ENCODE measurements around the gene ATP8B4.

ATP8B4 gene

DNA sequence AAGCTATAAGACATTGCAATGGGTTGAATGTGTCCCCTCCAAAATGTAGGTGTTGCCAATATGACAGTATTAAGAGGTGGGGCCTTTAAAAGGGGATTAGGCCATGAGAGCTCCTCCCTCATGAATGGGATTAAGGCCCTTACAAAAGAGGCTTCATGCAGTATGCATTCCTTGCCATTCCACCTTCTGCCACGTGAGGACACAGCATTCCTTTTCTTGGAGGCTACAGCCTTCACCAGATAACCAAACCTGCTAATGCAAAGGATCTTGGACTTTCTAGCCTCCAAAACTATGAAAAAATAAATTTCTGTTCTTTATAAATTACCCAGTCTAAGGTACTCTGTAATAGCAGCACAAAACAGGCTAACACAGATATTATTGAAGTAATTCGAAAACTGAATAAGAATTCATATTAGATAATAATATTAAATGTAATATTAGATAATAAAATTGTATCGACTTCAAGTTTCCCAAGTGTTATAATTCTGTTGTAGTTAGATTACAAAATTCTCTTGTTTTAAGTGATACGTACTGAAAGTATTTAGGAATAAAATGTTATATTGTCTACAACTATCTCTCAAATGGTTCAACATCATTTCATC is 29.4 kb upstream of the ATP8B4 start:
- Histone ChIP-seq H3K27ac (ENCODE audit: low read depth, low read length) (no peak overlapping the region), H3K79me1 (ENCODE audit: low read length) (peaks cover 2% of the 10 kb centered on the region), H4K91ac (ENCODE audit: low read depth, low read length) (no peak overlapping the region), H3K36me3 (ENCODE audit: control insufficient read depth in 1 of 2, insufficient read depth in 2 of 2, low read length in 2 of 2) (no peaks in the 10 kb centered on the region), H3K23ac (ENCODE audit: low read length) (no peak overlapping the region), H3K27me3 (ENCODE audit: insufficient read depth, low read length) (no peaks in the 10 kb centered on the region), H3K4me1 (ENCODE audit: control insufficient read depth in 1 of 2, insufficient read depth in 2 of 2, low read length in 2 of 2) (no peaks in the 10 kb centered on the region), H3K4ac (ENCODE audit: low read depth, low read length) (no peak overlapping the region), H3K79me2 (ENCODE audit: control insufficient read depth, insufficient read depth, low read length, poor library complexity) (no peaks in the 10 kb centered on the region), H2AK5ac (ENCODE audit: low read length) (no peak overlapping the region), H2BK120ac (ENCODE audit: insufficient read depth, low read length, poor library complexity) (no peak overlapping the region), H3K18ac (ENCODE audit: low read length) (no peak overlapping the region), H3K4me3 (ENCODE audit: low read depth, low read length) (no peak overlapping the region), H2BK12ac (ENCODE audit: low read length) (no peak overlapping the region), H4K8ac (ENCODE audit: low read depth, low read length) (no peak overlapping the region), H2AFZ (ENCODE audit: insufficient read depth, low read length, poor library complexity) (no peak overlapping the region), H3K14ac (ENCODE audit: low read length) (no peak overlapping the region), H3K4me2 (ENCODE audit: low read length) (no peak overlapping the region), H3K9ac (ENCODE audit: low read length) (no peak overlapping the region), H3K9me3 (ENCODE audit: insufficient read depth, low read depth, low read length) (no peaks in the 10 kb centered on the region), H4K12ac (ENCODE audit: low read depth, low read length) (no peak overlapping the region), H2BK5ac (ENCODE audit: low read depth, low read length, poor library complexity) (no peak overlapping the region)
- peak; percentile 9 to 63 for DNase-seq
- no CpG with 5 or more reads among the region's 4 CpGs for WGBS (ENCODE audit: extremely low coverage, insufficient coverage, insufficient read length)

DNA sequence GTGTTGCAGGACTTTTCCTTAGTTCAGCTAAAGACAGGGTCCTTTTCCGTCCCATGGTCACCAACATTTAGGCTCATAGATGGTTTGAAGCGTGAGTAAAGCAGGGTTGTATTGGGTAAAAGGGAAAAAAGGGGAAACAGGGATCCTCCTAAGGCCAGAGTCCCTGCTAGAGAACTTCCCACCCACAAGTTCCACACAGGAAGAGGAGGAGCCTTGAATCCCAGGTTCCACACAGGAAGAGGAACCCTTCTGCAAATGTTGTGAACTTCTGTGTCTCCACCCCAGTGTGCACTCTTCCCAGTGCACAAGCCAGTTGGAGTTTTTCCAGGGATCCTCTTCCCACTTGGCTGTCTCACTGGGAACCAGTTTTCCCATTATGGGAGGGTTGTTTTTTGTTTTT is 27.6 kb upstream of the ATP8B4 start:
- no peaks in the 10 kb centered on the region for H3K9me3 ChIP-seq (ENCODE audit: insufficient read depth, low read depth, low read length)
- no peak overlapping the region for H3K23ac ChIP-seq (ENCODE audit: low read length)
- H3K14ac ChIP-seq (ENCODE audit: low read length): no peak overlapping the region
- no peak overlapping the region for H2BK5ac ChIP-seq (ENCODE audit: low read depth, low read length, poor library complexity)
- H3K27me3 ChIP-seq (ENCODE audit: insufficient read depth, low read length): no peaks in the 10 kb centered on the region
- no peak overlapping the region for H2BK12ac ChIP-seq (ENCODE audit: low read length)
- H2AK5ac ChIP-seq (ENCODE audit: low read length): no peak overlapping the region
- no peak for DNase-seq
- H4K91ac ChIP-seq (ENCODE audit: low read depth, low read length): no peak overlapping the region
- WGBS (ENCODE audit: extremely low coverage, insufficient coverage, insufficient read length): no CpG with 5 or more reads among the region's 2 CpGs
- H3K27ac ChIP-seq (ENCODE audit: low read depth, low read length): no peak overlapping the region
- H3K79me1 ChIP-seq (ENCODE audit: low read length): peaks cover 2% of the 10 kb centered on the region
- no peak overlapping the region for H3K4me3 ChIP-seq (ENCODE audit: low read depth, low read length)
- no peak overlapping the region for H2BK120ac ChIP-seq (ENCODE audit: insufficient read depth, low read length, poor library complexity)
- no peak overlapping the region for H4K8ac ChIP-seq (ENCODE audit: low read depth, low read length)
- no peaks in the 10 kb centered on the region for H3K36me3 ChIP-seq (ENCODE audit: control insufficient read depth in 1 of 2, insufficient read depth in 2 of 2, low read length in 2 of 2)
- no peak overlapping the region for H2AFZ ChIP-seq (ENCODE audit: insufficient read depth, low read length, poor library complexity)
- no peak overlapping the region for H3K4me2 ChIP-seq (ENCODE audit: low read length)
- no peaks in the 10 kb centered on the region for H3K4me1 ChIP-seq (ENCODE audit: control insufficient read depth in 1 of 2, insufficient read depth in 2 of 2, low read length in 2 of 2)
- H3K9ac ChIP-seq (ENCODE audit: low read length): no peak overlapping the region
- no peak overlapping the region for H4K12ac ChIP-seq (ENCODE audit: low read depth, low read length)
- no peak overlapping the region for H3K4ac ChIP-seq (ENCODE audit: low read depth, low read length)
- no peak overlapping the region for H3K18ac ChIP-seq (ENCODE audit: low read length)
- no peaks in the 10 kb centered on the region for H3K79me2 ChIP-seq (ENCODE audit: control insufficient read depth, insufficient read depth, low read length, poor library complexity)

DNA sequence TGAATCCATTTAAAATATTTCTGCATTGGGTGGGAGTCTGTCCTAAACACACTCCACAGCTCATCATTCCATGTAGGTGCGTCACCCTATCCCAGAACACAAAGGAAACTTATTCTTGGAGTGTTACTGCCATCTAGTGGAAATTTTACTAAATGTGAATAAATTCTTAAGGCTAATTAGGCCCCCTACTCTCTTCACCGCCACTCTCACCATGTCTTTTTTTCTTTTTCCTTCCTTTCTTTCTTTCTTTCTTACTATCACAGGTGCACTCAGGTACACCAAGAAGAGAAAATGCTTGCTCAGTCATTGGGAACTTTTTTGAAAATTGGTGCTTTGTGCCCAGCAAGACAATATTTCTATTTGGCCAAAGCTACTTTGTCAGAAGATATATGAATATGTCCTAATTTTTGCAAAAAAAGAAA is 26.4 kb upstream of the ATP8B4 start:
- no peaks in the 10 kb centered on the region for H3K79me2 ChIP-seq (ENCODE audit: control insufficient read depth, insufficient read depth, low read length, poor library complexity)
- peak in 1 of 2 donors; percentile 95 for DNase-seq

DNA sequence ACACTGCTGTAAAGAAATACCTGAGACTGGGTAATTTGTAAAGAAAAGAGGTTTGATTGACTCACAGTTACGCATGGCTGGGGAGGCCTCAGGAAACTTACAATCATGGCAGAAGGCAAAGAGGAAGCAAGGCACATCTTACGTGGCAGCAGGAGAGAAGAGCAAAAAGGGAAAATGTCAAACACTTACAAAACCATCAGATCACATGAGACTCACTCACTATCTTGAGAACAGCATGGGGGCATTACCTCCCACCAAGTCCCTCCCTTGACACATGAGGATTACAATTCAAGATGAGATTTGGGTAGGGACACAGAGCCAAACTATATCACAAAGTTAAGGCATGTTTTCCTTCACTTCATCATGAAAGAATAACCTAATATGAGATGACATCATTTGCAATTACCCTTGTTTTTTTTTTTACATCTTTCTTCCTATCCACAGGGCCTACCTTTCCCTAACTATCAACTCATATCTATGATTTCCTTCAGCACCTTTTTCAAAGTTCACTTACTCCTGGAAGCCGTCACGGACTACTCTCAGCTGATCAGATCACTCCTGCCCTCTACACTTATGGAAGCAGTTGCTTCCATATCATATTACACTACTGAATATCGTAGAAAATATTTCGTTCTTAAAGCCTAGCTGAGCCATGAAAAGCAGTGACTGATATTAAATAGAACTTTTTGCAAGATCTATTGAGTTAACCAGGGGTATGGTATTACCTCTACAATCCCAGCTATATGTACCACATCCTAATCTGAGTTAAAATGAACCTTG is 25.5 kb upstream of the ATP8B4 start:
- Histone ChIP-seq H3K4ac (ENCODE audit: low read depth, low read length) (no peak overlapping the region), H3K4me1 (ENCODE audit: control insufficient read depth in 1 of 2, insufficient read depth in 2 of 2, low read length in 2 of 2) (no peaks in the 10 kb centered on the region), H3K18ac (ENCODE audit: low read length) (no peak overlapping the region), H3K79me1 (ENCODE audit: low read length) (no peaks in the 10 kb centered on the region), H2BK5ac (ENCODE audit: low read depth, low read length, poor library complexity) (no peak overlapping the region), H2BK120ac (ENCODE audit: insufficient read depth, low read length, poor library complexity) (no peak overlapping the region), H3K79me2 (ENCODE audit: control insufficient read depth, insufficient read depth, low read length, poor library complexity) (no peaks in the 10 kb centered on the region), H4K91ac (ENCODE audit: low read depth, low read length) (no peak overlapping the region), H3K9ac (ENCODE audit: low read length) (no peak overlapping the region), H3K4me3 (ENCODE audit: low read depth, low read length) (no peak overlapping the region), H3K27me3 (ENCODE audit: insufficient read depth, low read length) (no peaks in the 10 kb centered on the region), H4K8ac (ENCODE audit: low read depth, low read length) (no peak overlapping the region), H3K14ac (ENCODE audit: low read length) (no peak overlapping the region), H3K4me2 (ENCODE audit: low read length) (no peak overlapping the region), H3K9me3 (ENCODE audit: insufficient read depth, low read depth, low read length) (no peaks in the 10 kb centered on the region), H3K27ac (ENCODE audit: low read depth, low read length) (no peak overlapping the region), H4K12ac (ENCODE audit: low read depth, low read length) (no peak overlapping the region), H2AK5ac (ENCODE audit: low read length) (no peak overlapping the region), H3K36me3 (ENCODE audit: control insufficient read depth in 1 of 2, insufficient read depth in 2 of 2, low read length in 2 of 2) (no peaks in the 10 kb centered on the region), H2AFZ (ENCODE audit: insufficient read depth, low read length, poor library complexity) (no peak overlapping the region), H2BK12ac (ENCODE audit: low read length) (no peak overlapping the region), H3K23ac (ENCODE audit: low read length) (no peak overlapping the region)
- no CpG with 5 or more reads among the region's 6 CpGs for WGBS (ENCODE audit: extremely low coverage, insufficient coverage, insufficient read length)
- no peak for DNase-seq

More for the DNA sequence above, 26.4 kb upstream of the ATP8B4 start:
- Histone ChIP-seq H3K36me3 (ENCODE audit: control insufficient read depth in 1 of 2, insufficient read depth in 2 of 2, low read length in 2 of 2) (no peaks in the 10 kb centered on the region), H3K9ac (ENCODE audit: low read length) (no peak overlapping the region), H3K18ac (ENCODE audit: low read length) (no peak overlapping the region), H3K27ac (ENCODE audit: low read depth, low read length) (no peak overlapping the region), H3K23ac (ENCODE audit: low read length) (no peak overlapping the region), H3K4me1 (ENCODE audit: control insufficient read depth in 1 of 2, insufficient read depth in 2 of 2, low read length in 2 of 2) (no peaks in the 10 kb centered on the region), H2BK12ac (ENCODE audit: low read length) (no peak overlapping the region), H3K4me3 (ENCODE audit: low read depth, low read length) (no peak overlapping the region), H3K79me1 (ENCODE audit: low read length) (peaks cover 2% of the 10 kb centered on the region), H4K8ac (ENCODE audit: low read depth, low read length) (no peak overlapping the region), H2BK5ac (ENCODE audit: low read depth, low read length, poor library complexity) (no peak overlapping the region), H3K14ac (ENCODE audit: low read length) (no peak overlapping the region), H3K4ac (ENCODE audit: low read depth, low read length) (no peak overlapping the region), H3K9me3 (ENCODE audit: insufficient read depth, low read depth, low read length) (no peaks in the 10 kb centered on the region), H2AK5ac (ENCODE audit: low read length) (no peak overlapping the region), H3K4me2 (ENCODE audit: low read length) (no peak overlapping the region), H2AFZ (ENCODE audit: insufficient read depth, low read length, poor library complexity) (no peak overlapping the region), H3K27me3 (ENCODE audit: insufficient read depth, low read length) (no peaks in the 10 kb centered on the region), H4K91ac (ENCODE audit: low read depth, low read length) (no peak overlapping the region), H4K12ac (ENCODE audit: low read depth, low read length) (no peak overlapping the region), H2BK120ac (ENCODE audit: insufficient read depth, low read length, poor library complexity) (no peak overlapping the region)
- no CpG with 5 or more reads among the region's 2 CpGs for WGBS (ENCODE audit: extremely low coverage, insufficient coverage, insufficient read length)
